GM21526 (cell line): ENCODE results near the gene GAS7.

ENCODE experiments used
- ATAC-seq: cut with Tn5 transposase; IDR thresholded peaks from one replicate; pipeline ENCODE4 v1.9.1; 2021; ENCODE audit warnings: moderate library complexity; ENCODE audit not compliant: unreplicated experiment, low FRiP score

GAS7 gene

GRCh38 chr17:9874722-9875121 lies 323.7 kb downstream of the GAS7 start:
- ATAC-seq: no peak

GRCh38 chr17:9872852-9873251 lies 325.6 kb downstream of the GAS7 start:
- no peak for ATAC-seq

GRCh38 chr17:9868552-9868951 lies 329.9 kb downstream of the GAS7 start:
- no peak for ATAC-seq

GRCh38 chr17:9865586-9865985 lies 332.8 kb downstream of the GAS7 start:
- no peak for ATAC-seq

GRCh38 chr17:9862949-9863348 lies 335.5 kb downstream of the GAS7 start:
- ATAC-seq: no peak

- no peak for ATAC-seq
Measured at GRCh38 chr17:9862220-9862619, 336.2 kb downstream of the GAS7 start.

GRCh38 chr17:9860851-9861250 lies 337.6 kb downstream of the GAS7 start:
- no peak for ATAC-seq
